Amygdala (tissue), 56 donors: ENCODE measurements around the gene CERS5.
"Not testable (repeated sequence)": the region's sequence is repeated elsewhere in the genome, so short reads cannot be mapped to it uniquely, and the experiment has no call there.

Experiments used
- DNase-seq, 56 donors: peaks; one replicate each; lab custom pipeline; 2025; lab: John Stamatoyannopoulos, UW

The CERS5 gene

DNA sequence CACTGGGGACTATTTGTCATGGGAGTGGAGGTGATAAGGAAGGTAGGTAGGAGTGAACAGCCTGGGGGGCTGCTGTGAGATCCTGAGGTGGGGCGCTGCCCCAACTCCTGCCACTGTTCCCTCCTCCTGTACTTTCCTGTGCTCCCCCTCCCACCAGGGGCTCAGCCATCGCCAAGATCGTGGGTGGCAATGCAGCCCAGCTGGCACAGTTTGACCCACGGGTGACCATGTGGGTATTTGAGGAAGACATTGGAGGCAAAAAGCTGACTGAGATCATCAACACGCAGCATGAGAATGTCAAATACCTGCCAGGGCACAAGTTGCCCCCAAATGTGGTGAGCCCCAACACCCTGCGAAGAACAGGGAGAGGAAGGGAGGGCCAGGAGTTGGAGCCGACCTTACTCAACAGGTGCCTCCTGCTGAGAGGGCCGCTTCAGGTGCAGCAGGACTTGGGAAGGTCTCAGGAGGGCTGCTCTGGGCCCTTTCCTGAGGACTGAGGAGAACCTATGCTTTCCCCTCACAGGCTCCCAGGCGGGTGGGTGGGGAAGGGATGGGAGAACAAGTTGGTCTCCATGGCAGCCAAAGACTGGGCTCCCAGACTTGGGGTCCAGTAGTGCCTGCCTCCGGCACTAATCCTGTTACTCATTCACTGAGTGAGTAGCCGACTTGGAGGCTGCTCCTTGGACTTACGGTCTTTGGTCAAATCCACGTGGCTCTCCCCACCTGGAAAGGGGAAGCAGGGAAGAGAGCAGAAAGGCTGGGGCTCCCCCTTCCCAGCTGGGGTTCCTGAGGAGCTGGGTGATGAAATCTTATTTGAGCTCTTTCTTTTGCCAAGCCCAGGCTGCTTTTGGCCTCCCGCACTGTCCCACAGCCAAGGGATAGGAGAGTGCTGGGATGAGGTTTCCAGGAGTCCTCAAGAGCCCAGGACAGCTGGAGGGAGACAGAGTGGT lies 62.5 kb downstream of the CERS5 start:
- no peak for DNase-seq

GRCh38 chr12:50103767-50104321 lies 63.3 kb downstream of the CERS5 start, which contains the start of gene GPD1:
TSS of gene GPD1 (plus strand) at chr12:50104008. CDS start at chr12:50104051, 43 bp downstream.
- DNase-seq, result peak in 47 of 56 donors; percentile 23 to 83 (median 60)

DNA sequence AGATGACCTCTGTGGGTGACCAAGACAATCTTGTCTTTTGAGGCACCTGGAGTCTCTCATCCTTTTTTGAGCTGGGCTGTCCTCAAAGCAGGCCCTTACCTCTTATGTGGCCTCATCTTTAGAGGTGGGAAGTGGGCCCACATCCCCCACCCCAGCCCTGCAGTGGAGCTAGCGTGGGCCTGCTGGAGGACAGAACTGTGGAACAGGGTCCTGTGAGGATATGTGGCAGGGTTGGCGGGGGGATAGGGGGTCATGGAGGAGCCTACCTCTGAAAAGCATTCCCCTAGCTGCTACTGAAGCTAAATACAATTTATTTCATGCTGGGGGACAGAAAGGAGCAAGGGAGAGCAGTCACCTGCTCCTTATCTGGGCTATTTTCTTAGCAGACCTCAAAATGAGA lies 63.8 kb downstream of the CERS5 start:
- DNase-seq, result no peak

DNA sequence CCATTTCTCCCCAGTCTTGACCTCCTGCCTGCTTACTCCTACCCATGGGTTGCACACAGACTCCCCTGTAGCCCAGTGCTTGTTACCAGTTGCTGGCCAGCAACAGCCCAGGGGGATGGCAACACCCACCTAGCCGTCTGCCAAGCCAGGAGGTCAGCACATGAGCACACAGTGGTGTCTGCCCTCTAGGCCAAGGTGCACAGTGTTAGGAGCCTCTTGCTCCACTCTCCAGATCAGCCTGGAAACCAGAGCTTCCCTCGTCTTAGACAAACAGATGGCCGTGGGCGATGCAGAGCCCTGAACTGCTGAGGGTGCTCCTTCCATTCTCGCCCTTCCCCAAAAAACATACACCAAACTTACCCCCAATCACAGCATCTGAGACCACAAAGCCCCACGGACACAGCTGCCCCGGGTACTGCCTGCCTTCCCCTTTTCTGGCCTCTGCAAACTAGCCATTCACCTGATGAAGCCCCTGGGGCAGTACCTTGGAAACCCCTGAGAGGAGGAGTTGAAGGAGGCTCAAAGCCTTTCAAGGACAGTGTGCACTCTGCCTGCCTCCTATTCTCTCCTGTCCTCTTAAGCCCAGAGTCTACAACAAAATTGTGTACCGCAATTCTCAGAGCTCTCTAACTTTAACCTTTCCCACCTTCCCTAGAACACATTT lies 64.4 kb downstream of the CERS5 start:
- DNase-seq, result peak in 8 of 56 donors; percentile 15 to 59 (median 50)

- peak in 37 of 56 donors; percentile 17 to 78 (median 37) for DNase-seq
These were observed 65.0 kb downstream of the CERS5 start for GRCh38 chr12:50102131-50102531.

- DNase-seq, result peak in 5 of 56 donors; percentile 16 to 48 (median 24)
These were observed 65.5 kb downstream of the CERS5 start for GRCh38 chr12:50101663-50102062.

GRCh38 chr12:50100561-50100960 lies 66.6 kb downstream of the CERS5 start:
- DNase-seq, result no peak

- DNase-seq, result no peak
These were observed 67.7 kb downstream of the CERS5 start for GRCh38 chr12:50099302-50100008.

GRCh38 chr12:50097952-50098351 lies 69.2 kb downstream of the CERS5 start:
- no peak for DNase-seq

GRCh38 chr12:50090391-50090790 lies 76.8 kb downstream of the CERS5 start:
- DNase-seq, result no peak

DNA sequence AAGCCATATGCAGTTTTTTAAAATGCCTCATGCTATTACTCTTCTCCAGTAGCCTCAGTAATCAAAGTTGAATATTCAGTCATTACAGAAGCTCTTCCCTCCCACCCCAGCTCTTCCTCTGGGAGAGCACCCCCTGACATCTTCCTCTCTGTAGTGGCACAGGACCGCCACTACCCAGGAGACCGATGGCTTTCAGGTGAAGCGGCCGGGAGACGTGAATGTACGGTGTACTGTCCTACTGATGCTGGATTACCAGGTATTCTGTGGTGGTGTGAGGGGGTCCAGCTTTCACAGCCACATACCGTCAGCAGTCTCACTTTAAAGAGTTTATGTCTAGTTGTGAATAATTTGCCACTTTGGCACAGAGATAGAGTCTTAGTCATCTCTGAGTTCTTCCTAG lies 77.4 kb downstream of the CERS5 start:
- DNase-seq, result no peak

GRCh38 chr12:50088577-50089335 lies 78.4 kb downstream of the CERS5 start:
- peak in 13 of 56 donors; percentile 10 to 55 (median 19) for DNase-seq

GRCh38 chr12:50087995-50088394 lies 79.2 kb downstream of the CERS5 start:
- DNase-seq, result no peak

GRCh38 chr12:50087151-50087550 lies 80.0 kb downstream of the CERS5 start:
- DNase-seq, result no peak

- DNase-seq, result no peak
These were observed 81.0 kb downstream of the CERS5 start for GRCh38 chr12:50086148-50086547.

DNA sequence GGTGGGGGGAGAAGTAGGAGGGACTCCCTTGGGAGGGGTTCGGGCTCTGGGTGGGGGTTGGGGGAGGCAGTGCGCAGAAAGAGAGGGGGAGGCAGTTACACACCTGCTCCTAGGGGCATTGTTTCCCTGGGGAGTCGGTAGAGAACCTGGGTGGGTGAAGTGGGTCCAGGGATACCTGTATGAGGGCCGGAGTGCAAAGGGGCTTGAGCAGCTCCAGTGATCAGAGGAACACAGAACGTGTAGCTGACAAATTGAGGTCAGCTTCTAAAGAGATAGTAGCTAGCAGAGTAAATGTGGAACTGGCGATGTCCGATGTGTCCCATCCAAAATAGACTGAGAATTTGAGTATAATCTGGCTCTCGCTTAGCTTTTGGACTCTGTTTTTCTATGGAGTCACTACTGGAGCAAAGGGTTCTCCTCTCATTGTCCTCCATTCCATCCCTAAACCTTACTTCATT lies 81.5 kb downstream of the CERS5 start:
- DNase-seq, result peak in 1 of 56 donors; percentile 38

GRCh38 chr12:50084775-50085614 lies 82.2 kb downstream of the CERS5 start, which contains the start of gene SMARCD1:
TSS of gene SMARCD1 (plus strand) at chr12:50085342. CDS start at chr12:50085370, 28 bp downstream.
- peak; percentile 63 to 95 (median 89) for DNase-seq

DNA sequence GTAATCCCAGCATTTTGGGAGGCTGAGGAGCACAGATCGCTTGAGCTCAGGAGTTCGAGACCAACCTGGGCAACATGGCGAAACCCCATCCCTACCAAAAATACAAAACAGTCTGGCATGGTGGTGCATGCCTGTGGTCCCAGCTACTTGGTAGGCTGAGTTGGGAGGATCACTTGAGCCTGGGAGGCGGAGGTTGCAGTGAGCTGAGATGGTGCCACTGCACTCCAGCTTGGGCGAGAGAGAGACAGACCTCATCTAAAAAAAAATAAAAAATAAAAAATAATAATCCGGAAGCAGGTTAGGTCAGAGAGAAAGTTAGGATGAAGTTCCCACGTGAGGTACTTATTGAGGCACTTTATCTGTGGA lies 82.8 kb downstream of the CERS5 start:
- DNase-seq, result not testable (repeated sequence)

GRCh38 chr12:50083301-50083700 lies 83.9 kb downstream of the CERS5 start:
- no peak for DNase-seq
